Dermis blood vessel endothelial cell (primary cell): Measurements from ENCODE around the gene POU2AF2. TPM values are rescaled to one million over a fixed set of nuclear protein-coding genes. Genes with fewer than 3 reads are reported as not detected.
"Not testable (repeated sequence)": the region's sequence is repeated elsewhere in the genome, so short reads cannot be mapped to it uniquely, and the experiment has no call there.

Experiments
- DNase-seq: peaks from one replicate; pipeline ENCODE4 v3.0.0; 2010
- total RNA-seq: library from RNA; depleted of rRNA; stranded (reverse); fragments of >200 nt; gene quantifications from 2 replicates; pipeline ENCODE4 v1.2.3, GENCODE V29; 2014

POU2AF2 gene, protein sequence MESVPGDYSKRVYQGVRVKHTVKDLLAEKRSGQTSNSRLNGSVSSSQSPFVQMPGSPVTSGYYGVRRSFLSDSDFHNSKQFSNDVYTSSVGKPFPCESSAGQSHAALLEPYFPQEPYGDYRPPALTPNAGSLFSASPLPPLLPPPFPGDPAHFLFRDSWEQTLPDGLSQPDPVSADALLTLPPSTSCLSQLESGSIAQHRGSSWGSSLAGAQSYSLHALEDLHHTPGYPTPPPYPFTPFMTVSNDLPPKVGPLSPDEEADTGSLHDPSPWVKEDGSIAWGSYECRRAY
- total RNA-seq, result not detected in 2 replicates

DNA sequence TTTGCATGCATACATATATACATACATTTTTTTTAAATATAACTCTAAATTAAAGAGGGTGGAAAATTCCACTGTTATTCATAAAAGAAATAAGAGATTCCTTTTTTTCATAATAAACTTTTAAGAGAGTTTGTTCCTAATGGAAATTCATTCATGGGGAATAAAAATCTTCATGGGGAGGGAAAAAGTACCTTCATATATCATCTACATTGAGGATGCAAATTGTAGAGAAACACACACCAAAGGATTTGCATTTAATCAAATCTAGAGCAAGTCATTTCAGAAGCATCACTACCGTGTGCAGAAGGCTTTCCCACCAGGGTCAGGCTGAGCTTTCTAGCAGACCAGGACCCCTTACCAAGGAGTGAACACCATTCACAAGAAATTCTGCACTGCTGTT, at the start of gene POU2AF2:
Gene POU2AF2 (plus strand): TSS at position 301 of the 400 bp plus-strand sequence. CDS start 129 bp downstream, outside the sequence.
- DNase-seq, result no peak

DNA sequence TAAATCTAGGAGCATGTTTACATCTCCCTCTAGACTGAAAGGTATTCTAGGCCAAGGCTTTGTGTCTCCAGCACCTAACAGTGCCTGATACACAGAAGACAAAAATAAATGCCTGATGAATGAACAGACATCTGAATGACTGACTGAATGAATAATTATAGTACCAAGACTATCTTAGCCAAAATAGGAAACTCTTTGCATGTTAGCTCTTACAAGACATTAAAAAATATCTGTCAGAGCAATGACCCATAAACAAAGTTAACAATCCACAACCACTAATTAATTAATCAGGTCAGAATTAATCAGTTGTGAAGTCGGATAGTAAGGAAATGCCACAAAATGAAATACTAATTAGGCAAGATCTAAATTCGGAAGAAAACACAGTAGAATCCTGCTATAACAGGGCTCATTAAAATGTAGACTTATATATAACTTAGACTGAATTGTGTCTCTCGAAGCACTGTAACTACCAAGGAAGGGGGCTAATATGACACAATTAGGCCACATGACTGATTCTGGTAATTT, 45.5 kb upstream of the POU2AF2 start:
- DNase-seq, result no peak

DNA sequence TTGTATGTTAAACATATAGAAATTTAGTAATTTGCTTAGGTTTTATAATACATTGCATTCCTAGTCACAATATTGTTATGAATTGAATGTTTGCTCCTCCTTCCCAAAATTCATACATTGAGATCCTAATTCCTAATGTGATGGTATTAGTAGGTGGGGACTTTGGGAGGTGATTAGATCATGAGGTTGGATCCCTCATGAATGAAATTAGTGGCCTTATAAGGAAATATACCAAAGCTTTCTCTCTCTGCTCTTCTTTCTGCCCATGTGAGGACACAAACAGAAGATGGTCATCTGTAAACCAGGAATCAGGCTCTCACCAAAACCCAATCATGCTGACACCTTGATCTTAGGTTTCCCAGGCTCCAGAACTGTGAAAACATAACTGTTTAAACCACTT, 41.3 kb upstream of the POU2AF2 start:
- DNase-seq, result no peak

DNA sequence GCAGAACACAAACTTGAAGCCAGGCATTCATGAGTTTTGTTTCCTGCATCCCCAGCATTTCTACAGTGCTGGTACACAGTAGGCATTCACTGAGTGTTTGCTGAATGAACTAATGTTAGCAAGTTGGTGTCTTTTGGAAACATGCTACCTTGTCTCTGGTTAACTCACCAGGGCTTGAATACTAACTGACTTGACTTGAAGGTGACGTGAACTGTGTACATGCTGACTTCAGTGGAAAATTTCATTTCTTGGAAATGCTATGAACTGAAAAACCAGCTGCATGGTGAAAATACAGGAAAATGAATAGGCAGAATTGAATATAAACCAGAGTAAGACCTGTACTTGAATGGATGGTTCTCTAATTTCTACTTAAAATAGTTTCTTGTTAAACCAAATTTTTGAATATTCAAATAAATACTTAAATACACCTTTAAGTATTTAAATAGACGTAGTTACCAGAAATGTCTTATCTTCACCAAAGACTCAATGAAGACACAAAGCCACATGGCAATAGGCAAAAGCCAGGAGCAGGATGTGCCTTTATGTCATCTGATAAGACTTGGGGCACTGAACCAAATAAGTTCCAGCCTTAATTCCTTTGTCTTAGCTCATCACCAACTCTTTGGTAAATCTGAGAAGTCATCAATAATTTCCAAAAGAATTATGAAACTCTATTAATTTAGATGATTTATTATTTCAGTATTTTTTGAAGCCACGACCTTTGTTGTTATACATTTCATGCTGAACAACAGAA, 39.7 kb upstream of the POU2AF2 start:
- no peak for DNase-seq

DNA sequence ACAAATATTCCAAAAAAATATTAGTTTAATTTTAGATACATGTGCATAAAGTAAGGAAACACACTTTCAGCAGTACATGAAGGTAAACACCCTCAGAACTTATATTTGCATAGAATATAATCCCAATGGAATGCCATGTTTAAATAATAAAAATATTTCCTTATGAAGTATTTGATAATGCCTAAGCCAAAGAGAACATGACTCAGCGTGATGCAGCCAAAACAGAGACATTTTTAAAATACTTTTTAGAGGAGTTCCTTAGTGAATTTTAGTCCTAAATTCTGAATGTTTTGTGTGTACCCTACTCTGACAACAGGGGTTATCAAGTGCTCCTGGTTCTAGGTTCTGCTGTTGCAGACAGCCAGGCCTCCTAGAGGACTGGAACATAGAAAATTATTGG, 39.1 kb upstream of the POU2AF2 start:
- DNase-seq, result no peak

DNA sequence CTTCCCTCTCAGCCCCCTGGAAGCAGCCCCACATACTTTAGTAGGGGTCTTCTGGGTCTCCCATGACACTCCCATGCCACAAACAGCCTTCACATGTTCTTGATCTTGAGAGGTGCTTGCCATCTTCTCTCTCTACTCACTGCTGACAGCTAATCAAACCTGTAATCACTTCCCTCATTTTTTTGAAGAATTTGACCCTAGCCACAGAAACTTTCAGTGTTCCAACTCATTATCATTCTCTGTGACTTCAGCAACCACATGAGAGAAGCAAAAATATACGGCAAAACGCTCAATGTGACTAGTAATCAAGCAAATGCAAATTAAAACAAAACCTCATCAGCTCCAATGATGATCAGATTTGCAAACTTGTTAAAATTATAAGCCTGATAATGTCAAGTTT, 38.3 kb upstream of the POU2AF2 start:
- DNase-seq, result no peak

DNA sequence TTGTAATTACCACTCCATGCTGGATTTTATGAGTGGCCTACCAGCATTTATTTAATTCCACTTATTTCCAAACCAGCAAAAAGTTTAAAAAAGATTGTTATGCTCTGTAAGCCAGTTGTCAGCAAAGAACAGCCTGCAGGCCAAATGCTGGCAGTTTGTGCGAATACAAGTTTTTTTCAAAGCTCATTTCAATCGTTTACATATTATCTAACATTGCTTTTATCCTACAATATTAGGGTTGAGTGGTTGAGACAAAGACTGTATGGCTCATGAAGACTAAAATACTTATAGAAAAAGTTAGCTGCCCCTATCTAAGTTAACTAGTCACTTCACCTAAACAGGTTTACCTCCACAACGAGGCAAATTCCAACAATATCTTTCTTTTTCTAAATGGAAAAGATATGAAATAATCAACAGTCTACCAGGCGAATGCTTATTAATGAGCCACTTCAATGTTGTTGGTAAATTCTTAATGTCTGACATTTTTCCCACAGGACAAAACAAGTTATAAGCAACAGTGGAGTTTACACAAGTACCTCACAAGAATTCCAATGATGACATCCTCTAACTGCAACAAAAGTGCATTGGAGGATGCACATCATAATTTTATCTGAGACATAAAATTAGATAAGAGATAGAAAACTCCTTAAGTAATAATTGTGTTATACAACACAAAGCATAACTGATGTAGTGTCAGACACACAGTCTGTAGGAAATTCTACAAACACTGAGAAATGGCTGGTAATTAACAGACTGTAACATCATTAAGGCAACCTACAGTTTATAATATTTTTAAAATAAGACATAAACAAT, 35.8 kb upstream of the POU2AF2 start:
- DNase-seq, result no peak

DNA sequence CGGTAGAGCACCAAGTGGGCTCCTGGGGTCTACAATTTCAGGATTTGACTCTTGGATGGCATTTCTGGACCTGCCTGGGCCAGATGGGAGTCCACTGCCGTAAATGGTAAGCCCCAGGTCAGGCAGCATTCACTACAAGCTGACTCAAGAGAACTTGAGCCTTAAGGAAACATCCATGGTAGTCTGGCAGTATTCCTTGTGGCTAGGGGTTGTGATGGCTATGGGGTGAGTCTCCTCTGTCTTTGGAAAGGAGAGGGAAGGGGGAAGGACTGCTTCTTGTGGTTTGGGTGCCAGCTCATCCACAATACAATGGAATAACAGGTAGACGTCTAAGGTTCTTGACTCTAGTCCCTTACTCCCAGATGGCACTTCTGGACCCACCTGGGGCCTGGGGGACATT, 32.3 kb upstream of the POU2AF2 start:
- no peak for DNase-seq

DNA sequence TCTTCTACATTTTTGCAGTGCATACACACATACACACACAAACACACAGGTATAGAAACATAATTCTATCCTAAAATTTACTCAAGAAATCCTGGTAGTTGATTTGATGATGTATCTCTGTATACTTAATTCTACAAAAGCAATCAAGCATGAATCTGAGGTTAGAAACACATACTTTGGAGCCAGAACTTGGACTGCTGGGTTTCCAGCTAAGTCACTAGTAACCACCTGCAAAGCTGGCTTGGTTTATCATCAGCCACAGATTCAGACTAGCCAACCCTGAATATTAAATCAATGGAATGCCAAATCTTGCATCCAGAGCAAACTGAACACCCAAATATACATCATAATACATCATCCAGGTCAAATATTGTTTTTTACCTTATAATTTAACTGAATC, 24.8 kb upstream of the POU2AF2 start:
- no peak for DNase-seq

DNA sequence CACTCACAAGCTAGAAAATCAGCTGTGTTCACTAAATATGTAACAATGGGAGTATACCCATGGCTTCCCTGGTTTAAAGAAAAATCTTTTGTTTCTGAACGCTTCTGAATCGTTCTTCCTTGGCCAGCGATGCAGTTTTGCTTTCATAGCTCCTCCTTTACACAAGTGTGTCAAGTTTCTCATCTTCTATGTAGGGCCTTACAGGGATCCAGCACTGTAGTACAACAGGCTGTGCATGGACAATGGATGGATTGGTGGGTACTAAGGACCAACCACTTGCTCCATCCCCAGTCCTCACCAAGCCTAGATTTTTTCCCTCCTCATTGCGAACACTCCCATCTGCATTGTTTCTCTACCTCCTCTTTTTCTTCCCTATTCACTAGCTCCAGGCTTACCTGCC, 24.3 kb upstream of the POU2AF2 start:
- no peak for DNase-seq

DNA sequence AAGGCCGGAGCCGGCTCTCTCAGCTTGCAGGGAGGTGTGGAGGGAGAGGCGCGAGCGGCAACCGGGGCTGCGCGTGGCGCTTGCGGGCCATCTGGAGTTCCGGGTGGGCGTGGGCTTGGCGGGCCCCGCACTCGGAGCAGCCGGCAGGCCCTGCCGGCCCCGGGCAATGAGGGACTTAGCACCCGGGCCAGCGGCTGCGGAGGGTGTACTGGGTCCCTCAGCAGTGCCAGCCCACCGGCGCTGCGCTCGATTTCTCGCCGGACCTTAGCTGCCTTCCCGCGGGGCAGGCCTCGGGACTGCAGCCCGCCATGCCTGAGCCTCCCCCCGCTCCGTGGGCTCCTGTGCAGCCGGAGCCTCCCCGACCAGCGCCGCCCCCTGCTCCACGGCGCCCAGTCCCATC, 23.6 kb upstream of the POU2AF2 start:
- not testable (repeated sequence) for DNase-seq

DNA sequence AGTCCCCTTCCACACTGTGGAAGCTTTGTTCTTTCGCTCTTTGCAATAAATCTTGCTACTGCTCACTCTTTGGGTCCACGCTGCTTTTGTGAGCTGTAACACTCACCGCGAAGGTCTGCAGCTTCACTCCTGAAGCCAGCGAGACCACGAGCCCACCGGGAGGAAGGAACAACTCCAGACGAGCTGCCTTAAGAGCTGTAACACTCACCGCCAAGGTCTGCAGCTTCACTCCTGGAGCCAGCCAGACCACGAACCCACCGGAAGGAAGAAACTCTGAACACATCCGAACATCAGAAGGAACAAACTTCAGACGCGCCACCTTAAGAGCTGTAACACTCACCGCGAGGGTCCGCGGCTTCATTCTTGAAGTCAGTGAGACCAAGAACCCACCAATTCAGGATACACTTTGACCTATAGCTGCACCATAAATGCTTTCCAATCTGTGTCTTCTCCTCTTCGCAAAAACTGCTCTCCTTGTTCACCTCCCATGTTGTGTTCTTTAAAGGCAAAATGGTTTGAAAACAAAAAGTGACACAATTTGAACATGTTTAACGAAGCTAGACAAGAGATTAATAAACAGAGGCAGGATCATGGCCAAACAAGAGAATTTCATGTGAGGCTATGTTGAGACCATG, 22.6 kb upstream of the POU2AF2 start:
- DNase-seq, result not testable (repeated sequence)

DNA sequence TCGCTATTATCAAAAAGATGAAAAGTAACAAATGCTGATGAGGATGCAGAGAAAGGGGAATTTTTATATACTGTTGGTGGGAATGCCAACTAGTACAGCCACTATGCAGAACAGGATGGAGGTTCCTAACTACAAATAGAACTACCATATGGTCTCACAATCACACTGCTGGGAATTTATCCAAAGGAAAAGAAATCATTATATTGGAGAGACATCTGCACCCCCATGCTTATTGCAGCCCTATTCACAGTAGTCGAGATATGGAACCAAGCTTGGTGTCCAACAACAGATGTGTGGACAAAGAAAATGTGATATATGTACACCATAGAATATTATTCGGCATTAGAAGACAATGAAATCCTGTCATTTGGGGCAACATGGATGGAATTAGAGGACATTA, 19.6 kb upstream of the POU2AF2 start:
- no peak for DNase-seq

DNA sequence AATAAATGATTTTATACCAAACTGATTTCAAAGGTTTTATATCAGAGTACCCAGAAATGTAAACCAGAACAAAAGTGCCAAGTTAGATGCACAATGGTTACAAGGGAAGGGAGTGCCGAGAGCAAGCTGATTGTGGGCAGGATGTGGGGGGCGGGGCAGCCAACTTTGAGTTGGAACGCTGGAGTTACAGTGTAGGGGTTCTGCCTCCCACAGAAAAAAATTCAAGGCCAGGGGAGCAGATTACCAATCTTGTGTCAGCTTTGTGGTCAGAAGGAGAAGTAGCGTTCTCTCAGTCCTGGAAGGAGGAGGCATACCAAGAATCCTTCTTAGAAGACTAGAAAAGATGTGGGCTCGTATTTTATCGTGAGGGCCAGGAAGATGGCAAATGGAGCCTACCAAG, 15.9 kb upstream of the POU2AF2 start:
- DNase-seq, result no peak

DNA sequence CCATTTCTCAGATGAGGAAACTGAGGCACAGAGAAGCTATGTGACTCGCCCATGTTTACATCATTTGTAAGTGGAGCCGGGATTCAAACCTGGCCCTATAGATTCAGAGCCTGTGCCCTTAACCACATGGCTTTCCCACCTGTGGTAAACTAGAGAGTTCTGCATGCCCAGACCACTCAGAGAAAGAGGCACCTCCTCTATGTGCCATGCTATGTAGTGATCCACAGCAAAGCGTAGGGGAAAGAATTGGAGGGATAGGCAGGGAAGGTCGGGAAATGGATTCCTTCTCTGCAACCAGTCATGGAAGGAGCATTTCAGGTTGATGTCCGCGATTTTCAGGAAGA, 15.4 kb upstream of the POU2AF2 start:
- DNase-seq, result no peak

DNA sequence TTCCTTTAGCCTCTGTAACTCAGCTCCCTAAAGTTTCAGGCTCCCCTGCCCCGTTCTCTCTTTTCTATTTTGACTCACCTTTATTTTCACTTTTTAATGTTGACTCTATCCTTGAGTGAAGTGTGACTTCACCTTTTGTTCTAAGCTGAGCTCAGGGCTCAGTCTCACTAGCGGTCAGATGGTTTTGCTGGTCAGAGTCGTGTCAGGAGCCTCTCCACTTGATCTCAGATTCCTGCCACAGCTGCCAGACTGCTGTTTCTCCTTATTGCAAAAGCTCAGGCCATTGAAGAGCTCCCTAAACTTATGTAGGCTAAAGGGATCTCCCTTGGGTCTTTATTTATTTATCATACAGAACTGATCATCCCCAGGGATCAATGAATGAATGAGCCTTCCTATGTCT, 13.7 kb upstream of the POU2AF2 start:
- DNase-seq, result no peak

DNA sequence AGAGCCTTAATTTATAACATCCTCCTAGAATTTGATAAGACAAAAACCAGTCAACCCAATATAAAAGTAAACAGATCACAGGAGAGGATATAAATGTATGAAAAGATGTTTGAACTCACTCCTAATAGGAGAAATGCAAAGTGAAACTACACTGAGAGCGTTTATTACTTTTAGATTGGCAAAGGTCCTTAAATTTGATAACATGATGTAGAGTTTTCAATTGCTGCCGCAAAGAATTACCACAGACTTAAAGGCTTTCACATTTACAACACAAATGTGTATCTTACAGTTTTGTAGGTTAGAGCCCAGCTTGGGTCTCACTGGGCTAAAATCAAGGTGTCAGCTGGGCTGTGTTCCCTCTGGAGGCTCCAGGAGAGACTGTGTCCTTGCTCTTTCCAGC, 9.1 kb upstream of the POU2AF2 start:
- no peak for DNase-seq

DNA sequence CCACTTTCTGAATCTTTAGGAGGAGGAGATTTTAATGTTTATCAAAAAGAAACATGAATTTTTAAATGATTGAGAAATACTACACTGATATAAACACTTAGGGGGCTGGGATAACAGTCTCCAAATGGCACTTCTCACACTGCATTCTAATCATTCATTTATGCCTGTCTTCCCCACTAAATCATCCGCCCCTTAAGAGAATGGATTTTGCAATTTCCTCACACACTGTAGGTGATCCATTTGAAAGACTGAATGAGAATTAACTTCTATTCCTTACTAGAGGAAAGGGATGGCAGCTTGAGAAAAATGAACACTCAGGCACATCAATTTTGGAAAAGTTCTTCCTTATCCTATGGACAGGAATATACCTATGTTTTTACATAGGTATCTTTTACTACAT, 7.6 kb upstream of the POU2AF2 start:
- DNase-seq, result no peak

DNA sequence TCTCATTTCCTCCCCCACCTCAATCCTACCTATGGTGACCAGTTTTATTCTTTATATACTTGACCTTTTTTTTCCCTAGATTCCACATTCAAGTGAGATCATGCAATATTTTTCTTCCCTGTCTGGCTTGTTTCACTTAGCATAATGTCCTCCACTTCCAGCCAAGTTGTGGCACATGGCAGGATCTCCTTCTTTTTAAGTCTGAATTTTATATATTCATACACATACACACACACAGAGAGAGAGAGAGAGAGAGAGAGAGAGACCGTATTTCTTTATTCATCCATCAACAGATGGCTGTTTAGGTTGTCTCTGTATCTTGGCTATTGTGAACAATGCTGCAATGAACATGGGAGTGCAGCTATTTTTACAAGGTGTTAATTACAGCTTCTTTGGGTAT, 1.4 kb downstream of the POU2AF2 start:
- DNase-seq, result no peak

DNA sequence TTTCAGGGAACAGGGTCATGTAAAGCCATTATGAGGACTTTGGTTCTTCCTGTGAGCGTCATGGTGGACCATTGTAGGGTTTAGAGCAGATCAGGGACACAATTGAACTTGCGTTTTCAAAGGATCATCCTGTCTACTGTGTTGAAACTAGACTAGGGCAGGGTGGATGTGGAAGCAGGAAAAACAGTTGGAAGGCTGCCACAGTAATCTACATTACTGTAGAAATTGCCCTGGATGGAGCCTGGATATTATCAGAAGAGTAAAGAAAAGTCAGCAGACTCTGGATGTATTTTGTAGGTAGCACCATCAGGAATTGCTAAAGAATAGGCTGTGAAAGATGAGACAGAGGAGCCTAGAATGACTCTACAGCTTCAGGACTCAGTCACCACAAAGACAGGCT, 5.4 kb downstream of the POU2AF2 start:
- DNase-seq, result no peak

DNA sequence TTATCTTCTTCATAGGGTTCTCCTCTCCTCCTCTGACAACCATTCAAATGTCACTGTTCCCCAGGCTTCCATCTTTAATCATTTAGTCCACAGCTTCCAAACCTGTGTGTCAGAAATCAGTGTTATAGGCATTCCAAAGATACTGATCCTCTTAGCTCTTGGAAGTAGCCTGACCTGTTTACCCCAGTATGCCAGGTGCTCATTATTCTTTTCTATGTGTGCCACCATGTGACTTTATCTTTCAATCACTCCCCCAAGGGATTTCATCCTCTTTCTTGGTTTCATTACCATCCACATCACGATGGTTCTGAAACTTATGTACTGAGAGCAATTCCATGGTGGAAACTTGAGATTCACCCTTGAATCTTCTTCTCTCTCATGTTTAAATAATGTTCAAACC, 7.6 kb downstream of the POU2AF2 start:
- no peak for DNase-seq

DNA sequence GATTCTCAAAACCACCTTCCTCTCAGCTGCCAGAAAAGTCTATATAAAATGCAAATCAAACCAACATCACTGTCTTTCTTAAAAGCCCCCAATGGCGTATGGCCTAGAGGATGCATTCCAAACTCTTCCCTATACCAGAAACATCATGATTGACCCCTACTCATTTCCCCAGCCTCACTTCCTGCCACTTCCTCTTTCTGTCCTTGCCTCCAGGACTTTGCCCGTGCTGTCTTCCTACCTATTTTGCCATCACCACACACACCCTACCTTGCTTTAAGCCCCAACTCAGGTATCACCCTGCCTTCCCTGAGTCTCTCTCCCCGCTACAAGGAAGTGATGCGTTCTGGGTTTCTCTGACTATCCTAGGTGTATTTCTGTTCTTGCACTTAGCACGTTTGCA, 8.1 kb downstream of the POU2AF2 start:
- DNase-seq, result no peak

DNA sequence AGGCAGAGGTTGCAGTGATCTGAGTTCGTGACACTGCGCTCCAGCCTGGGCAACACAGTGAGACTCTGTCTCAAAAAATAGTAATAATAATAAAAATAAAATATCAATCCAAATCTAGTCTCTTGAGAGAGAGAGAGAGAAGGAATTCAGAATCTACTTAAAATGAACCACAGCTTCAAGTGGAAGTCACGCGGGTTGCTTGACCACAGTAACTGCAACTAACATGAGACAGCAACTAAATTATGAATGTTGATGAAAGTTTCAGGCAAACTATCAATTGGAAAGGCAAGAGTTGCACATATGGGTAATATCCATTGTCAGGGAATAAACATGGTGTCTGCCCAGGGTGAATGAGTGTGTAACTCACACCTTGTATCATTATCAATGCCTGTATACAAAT, 12.5 kb downstream of the POU2AF2 start:
- no peak for DNase-seq
